OCI-LY1 (cell line): ENCODE data around the gene ZDHHC11B.
"Not testable (repeated sequence)": the region's sequence is repeated elsewhere in the genome, so short reads cannot be mapped to it uniquely, and the experiment has no call there.

Experiments used
- H2AFZ ChIP-seq: fragments of 200-600 bp; sonication (generic), shearing (Covaris generic); 2 replicates; pipeline ENCODE4 v1.6.0; 2014; ENCODE audit warnings: antibody characterized with exemption, mild to moderate bottlenecking, low read length
- H3F3A ChIP-seq: fragments of 200-600 bp; sonication (generic), shearing (Covaris generic); 2 replicates; pipeline ENCODE4 v1.6.0; 2014; ENCODE audit warnings: mild to moderate bottlenecking, antibody characterized with exemption, low read length, moderate library complexity; ENCODE audit not compliant: insufficient read depth
- H3K27ac ChIP-seq: fragments of 200-600 bp; sonication (generic); 2 replicates; pipeline ENCODE4 v1.5.1; 2014; ENCODE audit warnings: low read length, mixed run types, mild to moderate bottlenecking, low read depth; ENCODE audit not compliant: poor library complexity, severe bottlenecking
- H3K27me3 ChIP-seq: fragments of 200-600 bp; sonication (generic); 2 replicates; pipeline ENCODE4 v1.6.0; 2014; ENCODE audit warnings: antibody characterized with exemption, mild to moderate bottlenecking, low read length, moderate library complexity; ENCODE audit not compliant: insufficient read depth
- H3K36me3 ChIP-seq: fragments of 200-600 bp; sonication (generic); 2 replicates; pipeline ENCODE4 v1.6.1; 2014; ENCODE audit warnings: mild to moderate bottlenecking, antibody characterized with exemption, low read length, moderate library complexity, mixed read lengths; ENCODE audit not compliant: insufficient read depth
- H3K4me1 ChIP-seq: fragments of 200-600 bp; sonication (generic); 2 replicates; pipeline ENCODE4 v1.5.1; 2014; ENCODE audit warnings: mild to moderate bottlenecking, low read length, moderate library complexity; ENCODE audit not compliant: insufficient read depth, severe bottlenecking
- H3K4me2 ChIP-seq: fragments of 200-600 bp; sonication (generic), shearing (Covaris generic); 2 replicates; pipeline ENCODE4 v1.6.1; 2014; ENCODE audit warnings: low read length
- H3K4me3 ChIP-seq: fragments of 200-600 bp; sonication (generic); 2 replicates; pipeline ENCODE4 v1.5.1; 2014; ENCODE audit warnings: low read length, low read depth, mild to moderate bottlenecking, mixed read lengths; ENCODE audit not compliant: poor library complexity, severe bottlenecking
- H3K79me2 ChIP-seq: fragments of 200-600 bp; shearing (Covaris generic); 2 replicates; pipeline ENCODE4 v1.6.1; 2016; ENCODE audit warnings: mixed run types, low read length, mixed read lengths; ENCODE audit not compliant: insufficient read depth
- H3K9ac ChIP-seq: fragments of 200-600 bp; sonication (generic), shearing (Covaris generic); 2 replicates; pipeline ENCODE4 v1.6.1; 2014; ENCODE audit warnings: mild to moderate bottlenecking, low read length, mixed read lengths
- H3K9me2 ChIP-seq: fragments of 200-600 bp; sonication (generic), shearing (Covaris generic); 2 replicates; pipeline ENCODE4 v1.6.1; 2014; ENCODE audit warnings: low read depth, mild to moderate bottlenecking, low read length, mixed read lengths
- H3K9me3 ChIP-seq: fragments of 200-600 bp; shearing (Covaris generic); 2 replicates; pipeline ENCODE4 v1.6.1; 2014; ENCODE audit warnings: low read length, mixed read lengths
- H4K20me1 ChIP-seq: fragments of 200-600 bp; sonication (generic), shearing (Covaris generic); 2 replicates; pipeline ENCODE4 v1.6.0; 2016; ENCODE audit warnings: mild to moderate bottlenecking, low read length; ENCODE audit not compliant: insufficient read depth
- CTCF ChIP-seq: fragments of 200-600 bp; sonication (generic), shearing (Covaris generic); IDR thresholded peaks from 2 replicates; pipeline ENCODE4 v1.5.1; 2017; ENCODE audit warnings: mild to moderate bottlenecking, antibody characterized with exemption, low read length, moderate library complexity, mixed read lengths
- EZH2 ChIP-seq: fragments of 200-600 bp; sonication (generic), shearing (Covaris generic); IDR thresholded peaks from 2 replicates; pipeline ENCODE4 v1.8.0; 2017; ENCODE audit warnings: borderline replicate concordance, mixed run types, mild to moderate bottlenecking, antibody characterized with exemption, low read length, moderate library complexity, mixed read lengths

The ZDHHC11B gene

GRCh38 chr5:763998-764781, 20.3 kb downstream of the ZDHHC11B start:
- H3K36me3 ChIP-seq: no peaks in the 10 kb centered on the region
- H3F3A ChIP-seq: no peaks in the 10 kb centered on the region
- H3K27ac ChIP-seq: no peak overlapping the region
- H2AFZ ChIP-seq: no peak overlapping the region
- no peaks in the 10 kb centered on the region for H3K9me2 ChIP-seq
- no peaks in the 10 kb centered on the region for H3K27me3 ChIP-seq
- no peak overlapping the region for H3K9ac ChIP-seq
- H3K4me1 ChIP-seq: no peaks in the 10 kb centered on the region
- no peaks in the 10 kb centered on the region for H3K9me3 ChIP-seq
- H3K4me3 ChIP-seq: no peak overlapping the region
- no peak overlapping the region for H3K4me2 ChIP-seq
- no peaks in the 10 kb centered on the region for H4K20me1 ChIP-seq
- no peak for TF ChIP-seq EZH2
- TF ChIP-seq CTCF: no peak
- H3K79me2 ChIP-seq: no peaks in the 10 kb centered on the region

- TF ChIP-seq EZH2: no peak
- no peak for TF ChIP-seq CTCF
- Histone ChIP-seq H4K20me1 (no peaks in the 10 kb centered on the region), H3K27me3 (no peaks in the 10 kb centered on the region), H3K36me3 (no peaks in the 10 kb centered on the region), H2AFZ (no peak overlapping the region), H3K27ac (no peak overlapping the region), H3K4me1 (no peaks in the 10 kb centered on the region), H3K79me2 (no peaks in the 10 kb centered on the region), H3K9ac (no peak overlapping the region), H3F3A (no peaks in the 10 kb centered on the region), H3K9me3 (no peaks in the 10 kb centered on the region), H3K4me3 (no peak overlapping the region), H3K9me2 (no peaks in the 10 kb centered on the region), H3K4me2 (no peak overlapping the region)
Observed at GRCh38 chr5:763397-763796, 21.1 kb downstream of the ZDHHC11B start.

GRCh38 chr5:762996-763395, 21.5 kb downstream of the ZDHHC11B start:
- not testable (repeated sequence) for H3K9ac ChIP-seq, H3K4me2 ChIP-seq, H3K36me3 ChIP-seq, H3K79me2 ChIP-seq, H3K9me2 ChIP-seq, H3K27me3 ChIP-seq, H3K9me3 ChIP-seq, H2AFZ ChIP-seq, H3K4me3 ChIP-seq, H3K27ac ChIP-seq, H3K4me1 ChIP-seq, H3F3A ChIP-seq, H4K20me1 ChIP-seq
